ENCODE measurements around the gene RS1.

The RS1 gene

GRCh38 chrX:18691431-18691830 lies 19.5 kb upstream of the RS1 start:
- Histone ChIP-seq H3K4me3 (ENCODE audit: low read depth, low read length) (no peak overlapping the region), H3K36me3 (no peaks in the 10 kb centered on the region), H3K4me1 (no peaks in the 10 kb centered on the region), H3K9me3 (no peaks in the 10 kb centered on the region), H3K27me3 (no peaks in the 10 kb centered on the region)
- TF ChIP-seq, protein P1, sequence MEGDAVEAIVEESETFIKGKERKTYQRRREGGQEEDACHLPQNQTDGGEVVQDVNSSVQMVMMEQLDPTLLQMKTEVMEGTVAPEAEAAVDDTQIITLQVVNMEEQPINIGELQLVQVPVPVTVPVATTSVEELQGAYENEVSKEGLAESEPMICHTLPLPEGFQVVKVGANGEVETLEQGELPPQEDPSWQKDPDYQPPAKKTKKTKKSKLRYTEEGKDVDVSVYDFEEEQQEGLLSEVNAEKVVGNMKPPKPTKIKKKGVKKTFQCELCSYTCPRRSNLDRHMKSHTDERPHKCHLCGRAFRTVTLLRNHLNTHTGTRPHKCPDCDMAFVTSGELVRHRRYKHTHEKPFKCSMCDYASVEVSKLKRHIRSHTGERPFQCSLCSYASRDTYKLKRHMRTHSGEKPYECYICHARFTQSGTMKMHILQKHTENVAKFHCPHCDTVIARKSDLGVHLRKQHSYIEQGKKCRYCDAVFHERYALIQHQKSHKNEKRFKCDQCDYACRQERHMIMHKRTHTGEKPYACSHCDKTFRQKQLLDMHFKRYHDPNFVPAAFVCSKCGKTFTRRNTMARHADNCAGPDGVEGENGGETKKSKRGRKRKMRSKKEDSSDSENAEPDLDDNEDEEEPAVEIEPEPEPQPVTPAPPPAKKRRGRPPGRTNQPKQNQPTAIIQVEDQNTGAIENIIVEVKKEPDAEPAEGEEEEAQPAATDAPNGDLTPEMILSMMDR (IDR thresholded peaks at IDR 0.05; ENCODE audit: low read depth, low read length): no peak
- no peak for DNase-seq

DNA sequence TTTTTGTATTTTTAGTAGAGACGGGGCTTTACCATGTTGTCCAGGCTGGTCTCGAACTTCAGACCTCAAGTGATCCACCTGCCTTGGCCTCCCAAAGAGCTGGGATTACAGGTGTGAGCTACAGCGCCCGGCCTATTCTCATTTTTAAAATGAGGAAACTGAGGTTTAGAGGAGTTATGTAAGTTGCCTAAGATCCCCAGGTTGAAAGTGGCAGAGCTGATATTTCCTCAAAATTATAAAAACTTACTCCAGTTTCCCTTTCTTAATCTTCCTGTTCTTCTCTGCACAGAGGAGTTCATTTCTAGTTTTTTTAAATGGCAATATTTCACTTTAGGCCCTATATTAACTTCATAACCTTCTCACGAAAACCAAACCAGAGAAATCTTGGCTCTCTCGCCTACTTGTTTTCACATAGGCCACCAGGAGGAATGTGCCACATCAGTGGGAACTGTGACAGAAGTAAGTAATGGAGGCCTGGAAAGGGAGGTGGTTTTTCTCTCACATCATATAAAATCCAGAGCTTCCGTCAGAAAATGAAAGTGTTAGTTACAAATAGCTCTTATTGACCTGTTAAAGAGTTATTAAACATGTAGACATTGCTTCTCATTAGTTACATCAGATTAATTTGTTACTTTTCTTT lies 16.1 kb upstream of the RS1 start:
- DNase-seq: no peak

GRCh38 chrX:18682979-18683387 lies 11.1 kb upstream of the RS1 start:
- no peaks in the 10 kb centered on the region for H3K36me3 ChIP-seq
- no peak overlapping the region for H3K4me3 ChIP-seq (ENCODE audit: low read depth, low read length)
- TF ChIP-seq, protein P1 (IDR thresholded peaks at IDR 0.05; ENCODE audit: low read depth, low read length): no peak
- H3K9me3 ChIP-seq: no peaks in the 10 kb centered on the region
- H3K27me3 ChIP-seq: no peaks in the 10 kb centered on the region
- no peaks in the 10 kb centered on the region for H3K4me1 ChIP-seq
- DNase-seq: no peak

More for the DNA sequence above, 16.1 kb upstream of the RS1 start:
- Histone ChIP-seq H3K27me3 (no peaks in the 10 kb centered on the region), H3K36me3 (no peaks in the 10 kb centered on the region), H3K9me3 (no peaks in the 10 kb centered on the region), H3K4me1 (no peaks in the 10 kb centered on the region), H3K4me3 (ENCODE audit: low read depth, low read length) (no peak overlapping the region)
- TF ChIP-seq, protein P1 (IDR thresholded peaks at IDR 0.05; ENCODE audit: low read depth, low read length): no peak

DNA sequence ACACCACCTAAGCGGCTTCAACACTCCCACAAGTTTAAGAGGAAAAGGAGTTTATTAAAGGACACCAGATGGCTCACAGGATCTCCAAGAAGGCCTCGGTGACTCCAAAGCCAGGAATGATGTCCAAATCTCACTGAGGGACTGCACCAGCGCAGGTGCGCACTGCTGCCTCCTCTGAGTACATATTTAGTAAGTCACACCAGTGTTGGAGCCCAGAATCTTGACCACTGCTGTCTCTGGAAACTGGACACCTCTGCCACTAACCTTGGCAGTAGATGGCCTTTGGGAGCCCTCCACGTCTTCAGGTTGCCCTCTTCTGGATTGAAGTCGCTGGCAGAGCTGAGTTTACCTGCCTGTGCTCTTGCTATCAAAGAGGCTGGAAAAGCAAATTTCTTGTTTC lies 10.1 kb upstream of the RS1 start:
- no peak for DNase-seq
- no peaks in the 10 kb centered on the region for H3K9me3 ChIP-seq
- no peaks in the 10 kb centered on the region for H3K4me1 ChIP-seq
- no peaks in the 10 kb centered on the region for H3K27me3 ChIP-seq
- H3K36me3 ChIP-seq: no peaks in the 10 kb centered on the region
- H3K4me3 ChIP-seq (ENCODE audit: low read depth, low read length): no peak overlapping the region
- TF ChIP-seq, protein P1 (IDR thresholded peaks at IDR 0.05; ENCODE audit: low read depth, low read length): no peak

DNA sequence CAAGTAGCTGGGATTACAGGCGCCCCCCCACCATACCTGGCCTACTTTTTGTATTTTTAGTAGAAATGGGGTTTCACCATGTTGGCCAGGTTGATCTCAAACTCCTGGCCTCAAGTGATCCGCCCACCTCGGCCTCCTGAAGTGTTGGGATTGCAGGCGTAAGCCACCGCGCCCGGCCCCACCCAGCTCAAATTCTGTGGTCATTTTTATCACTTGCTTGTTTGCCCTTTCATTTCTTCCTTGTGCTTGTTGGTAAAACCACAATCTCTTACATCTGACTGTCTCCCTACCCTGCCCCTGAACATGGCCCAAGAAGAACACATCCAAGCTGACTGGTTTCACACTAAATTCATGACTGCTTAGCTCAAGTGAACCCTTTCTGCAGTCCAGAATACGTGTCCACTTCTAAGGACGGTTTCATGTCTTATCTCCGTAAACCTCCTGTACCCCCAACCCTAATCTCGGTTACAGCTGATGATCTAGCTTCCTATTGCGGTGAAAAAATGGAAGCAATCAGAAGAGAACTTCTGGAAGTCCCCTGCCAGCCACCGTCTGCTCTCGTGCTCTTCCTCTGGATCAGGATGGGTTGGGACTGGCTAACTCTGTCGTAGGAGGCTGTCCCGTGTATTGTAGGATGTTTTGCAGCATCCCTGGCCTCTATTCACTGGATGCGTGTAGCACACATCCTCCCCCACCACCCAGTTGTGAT lies 5.4 kb upstream of the RS1 start:
- H3K4me1 ChIP-seq: no peaks in the 10 kb centered on the region
- no peak overlapping the region for H3K4me3 ChIP-seq (ENCODE audit: low read depth, low read length)
- no peak for DNase-seq
- TF ChIP-seq, protein P1 (IDR thresholded peaks at IDR 0.05; ENCODE audit: low read depth, low read length): no peak
- H3K36me3 ChIP-seq: no peaks in the 10 kb centered on the region
- no peaks in the 10 kb centered on the region for H3K9me3 ChIP-seq
- H3K27me3 ChIP-seq: no peaks in the 10 kb centered on the region

GRCh38 chrX:18676470-18676869 lies 4.6 kb upstream of the RS1 start:
- Histone ChIP-seq H3K4me1 (no peaks in the 10 kb centered on the region), H3K4me3 (ENCODE audit: low read depth, low read length) (no peak overlapping the region)

More at GRCh38 chrX:18676470-18676869, 4.6 kb upstream of the RS1 start:
- Histone ChIP-seq H3K27me3 (no peaks in the 10 kb centered on the region), H3K36me3 (no peaks in the 10 kb centered on the region), H3K9me3 (no peaks in the 10 kb centered on the region)
- DNase-seq: peak; percentile 7
- TF ChIP-seq, protein P1 (IDR thresholded peaks at IDR 0.05; ENCODE audit: low read depth, low read length): peak; percentile 4; the same call in 1 of the 2 replicates
